GM18868 (cell line): ENCODE results near the gene GJC3.
"Not testable (repeated sequence)": the region's sequence is repeated elsewhere in the genome, so short reads cannot be mapped to it uniquely, and the experiment has no call there.

Experiments
- ATAC-seq: cut with Tn5 transposase; IDR thresholded peaks from one replicate; pipeline ENCODE4 v1.9.1; 2021; ENCODE audit warnings: mild to moderate bottlenecking, moderate library complexity; ENCODE audit not compliant: unreplicated experiment

Gene GJC3

GRCh38 chr7:99930376-99930775 is 956 bp upstream of the GJC3 start:
- ATAC-seq: no peak

- no peak for ATAC-seq
Observed at GRCh38 chr7:99929730-99930053, 272 bp upstream of the GJC3 start.

GRCh38 chr7:99928188-99928587 is 1.2 kb downstream of the GJC3 start:
- no peak for ATAC-seq

- no peak for ATAC-seq
Observed at GRCh38 chr7:99927536-99927935, 1.9 kb downstream of the GJC3 start.

GRCh38 chr7:99926321-99926720 is 3.1 kb downstream of the GJC3 start:
- no peak for ATAC-seq

- ATAC-seq: no peak
Observed at GRCh38 chr7:99923200-99923599, 6.2 kb downstream of the GJC3 start.

GRCh38 chr7:99920149-99920548 is 9.3 kb downstream of the GJC3 start:
- ATAC-seq: no peak

GRCh38 chr7:99919814-99920112 is 9.7 kb downstream of the GJC3 start:
- ATAC-seq: no peak

- ATAC-seq: peak; percentile 97
Observed at GRCh38 chr7:99918959-99919813, 10.2 kb downstream of the GJC3 start, which contains the start of gene TRIM4. TSS of gene TRIM4 (minus strand) at chr7:99919530. CDS start at chr7:99919401, 129 bp downstream.

GRCh38 chr7:99910976-99911375 is 18.4 kb downstream of the GJC3 start:
- no peak for ATAC-seq

- ATAC-seq: no peak
Observed at GRCh38 chr7:99901581-99901980, 27.8 kb downstream of the GJC3 start.

- ATAC-seq: no peak
Observed at GRCh38 chr7:99899830-99900519, 29.4 kb downstream of the GJC3 start.

- no peak for ATAC-seq
Observed at GRCh38 chr7:99898836-99899235, 30.6 kb downstream of the GJC3 start.

- ATAC-seq: no peak
Observed at GRCh38 chr7:99898023-99898357, 31.4 kb downstream of the GJC3 start.

- ATAC-seq: no peak
Observed at GRCh38 chr7:99897322-99898022, 31.9 kb downstream of the GJC3 start.

GRCh38 chr7:99894738-99895137 is 34.7 kb downstream of the GJC3 start:
- no peak for ATAC-seq

- ATAC-seq: no peak
Observed at GRCh38 chr7:99893280-99893679, 36.1 kb downstream of the GJC3 start.

GRCh38 chr7:99890348-99890747 is 39.1 kb downstream of the GJC3 start:
- not testable (repeated sequence) for ATAC-seq

GRCh38 chr7:99888366-99888765 is 41.1 kb downstream of the GJC3 start:
- ATAC-seq: not testable (repeated sequence)

GRCh38 chr7:99881370-99881769 is 48.0 kb downstream of the GJC3 start:
- ATAC-seq: no peak

GRCh38 chr7:99876933-99877332 is 52.5 kb downstream of the GJC3 start, which contains the start of gene OR2AE1:
TSS of gene OR2AE1 (minus strand) at chr7:99877033. CDS start at chr7:99877033, 0 bp downstream.
- no peak for ATAC-seq

GRCh38 chr7:99876491-99876890 is 52.9 kb downstream of the GJC3 start:
- ATAC-seq: no peak
